DMS79 treated with DMSO at 0.1 percent for 48 hours (cell line): ENCODE data around the gene TMCO6.

Source experiments
- DNase-seq: peaks from one replicate; lab custom pipeline; 2025; lab: John Stamatoyannopoulos, UW

The TMCO6 gene

DNA sequence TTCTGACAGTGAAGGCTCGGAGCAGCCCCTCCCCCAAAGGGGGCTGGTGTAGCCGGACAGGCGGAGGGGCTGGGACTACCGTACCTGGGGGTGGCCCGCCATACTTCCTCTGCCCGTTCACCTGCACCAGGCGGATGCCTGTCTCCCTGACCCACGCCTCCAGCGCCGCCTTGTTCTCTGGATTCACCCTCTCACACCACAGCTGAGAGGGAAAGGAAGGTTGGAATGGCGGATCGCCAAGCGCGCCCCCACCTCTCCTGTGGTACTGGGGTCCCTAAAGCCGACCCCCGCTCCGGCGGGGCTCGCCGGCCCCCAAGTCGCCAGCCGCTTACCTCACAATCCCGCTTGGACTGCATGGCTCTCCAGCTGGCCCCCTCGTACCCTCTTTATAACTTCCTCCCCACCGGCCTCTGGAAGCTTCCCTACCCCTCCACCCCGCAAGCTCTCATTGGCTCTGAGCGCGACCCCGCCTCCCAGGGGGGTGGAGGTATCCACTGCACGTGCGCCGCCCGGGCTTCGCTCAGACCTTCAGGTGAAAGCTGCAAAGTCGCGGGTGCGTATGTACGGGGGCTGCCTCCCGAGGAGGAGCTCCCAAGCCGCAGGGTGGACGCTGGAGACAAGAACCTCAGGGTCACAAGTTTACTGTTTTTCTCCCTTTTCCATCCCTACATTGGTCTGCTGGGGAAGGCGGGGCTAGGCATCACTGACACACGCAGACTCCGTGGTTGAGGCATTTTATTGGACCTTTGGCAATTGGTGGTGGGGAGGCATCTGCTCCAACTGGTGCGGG is 34.1 kb downstream of the TMCO6 start, which contains the start of gene DND1:
Gene DND1, minus strand, starts transcription at position 390 of the 790 bp plus-strand sequence. Its CDS starts 34 bp downstream, at position 356.
- no peak for DNase-seq

DNA sequence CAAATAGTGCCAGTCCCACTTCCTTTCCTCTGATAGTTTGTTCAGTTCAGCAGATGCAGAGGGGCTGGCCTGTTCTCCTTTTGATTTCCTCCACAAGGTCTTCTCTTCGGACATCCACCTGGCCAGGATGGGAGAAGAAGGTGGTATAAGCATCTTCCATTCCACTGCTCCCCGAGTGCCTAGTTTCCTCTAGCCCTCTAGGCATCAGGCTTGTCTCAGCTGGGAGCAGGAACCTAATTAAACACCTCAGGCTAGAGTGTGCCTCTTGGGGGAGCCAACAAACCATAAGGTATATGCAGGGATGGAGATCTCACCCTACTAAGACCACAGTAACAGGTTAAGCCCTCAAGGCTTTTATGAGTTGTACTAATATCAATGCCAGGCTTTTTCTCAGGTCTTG is 35.0 kb downstream of the TMCO6 start:
- no peak for DNase-seq

DNA sequence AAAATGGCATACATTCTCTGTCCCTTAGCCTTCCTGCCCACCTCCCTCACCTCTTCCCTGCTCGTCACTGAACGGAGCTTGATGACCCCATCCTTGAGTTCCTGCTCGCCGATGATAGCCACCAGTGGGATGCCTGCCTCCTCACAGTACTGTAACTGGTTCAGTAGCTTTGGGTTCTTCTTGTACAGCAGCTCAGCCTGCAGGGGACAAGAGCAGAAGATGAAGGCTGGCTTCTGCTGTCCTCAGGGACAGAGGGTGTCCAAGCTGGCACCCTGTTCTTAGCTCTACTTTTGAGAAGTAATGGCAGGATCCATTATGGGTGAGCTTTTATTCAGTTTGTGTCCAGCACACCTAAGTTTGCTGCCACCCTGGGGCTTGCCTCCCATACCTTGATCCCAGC is 35.4 kb downstream of the TMCO6 start:
- no peak for DNase-seq

DNA sequence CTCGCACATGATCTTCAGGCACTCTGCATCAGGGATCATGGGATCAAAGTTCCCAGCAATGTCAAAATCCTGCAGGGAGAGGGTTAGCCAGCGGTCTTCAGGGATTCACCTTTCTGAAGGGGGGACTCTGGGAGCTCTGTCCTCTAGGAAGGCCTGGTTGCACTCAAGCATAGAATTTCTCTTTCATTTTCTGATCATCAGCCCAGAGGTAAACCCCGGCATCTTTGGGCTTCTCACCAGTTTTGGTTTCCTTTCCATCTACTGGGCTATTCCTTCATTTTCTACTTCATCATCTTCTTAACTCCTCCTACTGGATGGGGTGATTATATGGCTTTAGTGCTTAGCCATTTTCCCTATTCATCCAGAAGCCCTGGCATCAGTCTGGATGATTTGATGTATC is 38.7 kb downstream of the TMCO6 start:
- DNase-seq, result no peak

DNA sequence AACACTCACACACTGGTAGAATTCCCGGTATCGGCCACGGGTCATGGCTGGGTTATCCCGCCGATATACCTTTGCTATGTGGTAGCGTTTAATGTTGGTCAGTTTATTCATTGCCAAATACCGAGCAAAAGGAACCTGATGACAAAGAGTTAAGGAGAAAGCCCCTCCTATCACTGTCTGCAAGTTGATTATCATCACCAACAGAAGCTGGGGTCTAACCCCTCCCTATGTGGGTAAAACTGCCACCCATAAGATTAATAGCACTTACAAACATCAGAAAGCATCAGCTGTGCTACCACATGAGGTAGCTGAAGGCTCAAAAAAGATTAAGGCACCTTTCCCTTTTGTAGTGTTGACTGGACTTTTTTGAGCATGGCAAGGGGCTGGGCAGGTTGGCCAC is 39.7 kb downstream of the TMCO6 start:
- DNase-seq, result no peak

DNA sequence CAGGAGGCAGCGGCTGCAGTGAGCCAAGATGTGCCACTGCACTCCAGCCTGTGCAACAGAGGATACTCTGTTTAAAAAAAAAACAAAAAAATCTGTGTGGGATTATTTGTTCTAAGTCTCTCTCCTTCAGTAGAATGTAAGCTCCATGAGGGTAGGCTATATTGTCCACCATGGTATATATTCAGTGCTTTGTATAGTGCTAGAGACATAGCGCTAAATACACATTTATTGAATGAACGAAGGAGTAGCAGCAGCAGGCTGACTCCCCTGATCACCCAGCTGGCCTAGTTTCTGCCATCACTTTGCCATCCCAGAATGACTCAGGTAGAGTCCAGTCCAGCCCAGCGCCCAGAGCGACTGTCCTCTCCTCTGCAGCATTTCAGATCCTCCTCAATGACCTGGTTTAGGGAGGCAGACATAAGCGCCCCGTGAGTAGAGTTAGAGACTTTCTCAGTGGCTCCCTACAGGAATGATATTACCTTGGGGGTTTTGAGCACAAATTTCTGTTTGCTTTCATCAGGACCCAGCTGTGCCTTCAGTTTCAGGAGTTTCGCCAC is 51.2 kb downstream of the TMCO6 start:
- no peak for DNase-seq

DNA sequence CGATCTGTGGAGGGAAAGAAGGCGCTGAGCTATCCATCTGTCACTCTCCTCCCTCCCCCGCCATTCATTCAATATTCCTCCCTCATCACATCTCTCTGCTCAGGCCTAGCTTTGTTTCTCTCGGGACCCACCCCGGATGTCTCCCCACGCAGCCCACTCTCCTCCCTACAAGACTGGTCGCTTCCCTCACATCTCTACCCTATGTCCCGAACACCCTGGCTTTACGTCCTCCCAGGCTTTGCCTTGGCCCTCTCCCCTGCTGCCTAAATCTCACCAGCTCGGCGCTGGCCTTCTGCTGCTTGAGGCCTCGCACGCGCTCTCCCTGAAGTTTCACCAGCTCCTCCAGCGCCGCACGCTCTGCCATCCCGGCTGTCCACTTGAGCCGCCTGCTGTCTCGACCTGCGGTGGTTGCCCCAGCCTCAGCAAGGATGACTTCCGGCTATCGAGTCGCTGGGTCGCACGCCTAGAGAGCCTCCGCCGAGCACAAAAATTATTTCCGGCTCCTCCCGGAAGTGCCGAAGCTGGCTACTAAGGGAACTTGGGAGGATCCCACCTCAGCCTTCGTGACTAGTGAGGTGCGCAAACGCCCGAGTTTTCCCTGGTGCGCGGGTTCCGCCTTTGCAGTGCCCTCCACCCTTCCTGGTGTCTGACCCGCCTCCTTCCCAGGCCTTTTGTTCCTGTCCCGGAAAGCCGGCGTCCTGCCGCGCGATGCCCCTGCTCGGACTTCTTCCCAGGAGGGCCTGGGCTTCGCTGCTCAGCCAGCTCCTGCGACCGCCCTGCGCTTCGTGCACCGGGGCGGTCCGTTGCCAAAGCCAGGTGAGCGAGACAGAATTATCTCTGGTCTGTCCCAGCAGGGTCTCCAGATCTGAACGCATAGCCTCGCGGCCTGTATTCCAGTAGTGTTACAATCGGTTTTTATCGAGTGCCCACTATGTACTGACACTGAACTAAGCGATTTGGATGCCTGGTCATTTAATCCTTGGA is 52.0 kb downstream of the TMCO6 start, which contains the start of the genes HARS1 and HARS2:
Gene HARS1, minus strand, starts transcription at position 430 of the 984 bp plus-strand sequence. Its CDS starts 66 bp downstream, at position 364.
Gene HARS2, plus strand, starts transcription at position 515 of the 984 bp plus-strand sequence. Its CDS starts 194 bp downstream, at position 709.
- DNase-seq, result peak; percentile 64

DNA sequence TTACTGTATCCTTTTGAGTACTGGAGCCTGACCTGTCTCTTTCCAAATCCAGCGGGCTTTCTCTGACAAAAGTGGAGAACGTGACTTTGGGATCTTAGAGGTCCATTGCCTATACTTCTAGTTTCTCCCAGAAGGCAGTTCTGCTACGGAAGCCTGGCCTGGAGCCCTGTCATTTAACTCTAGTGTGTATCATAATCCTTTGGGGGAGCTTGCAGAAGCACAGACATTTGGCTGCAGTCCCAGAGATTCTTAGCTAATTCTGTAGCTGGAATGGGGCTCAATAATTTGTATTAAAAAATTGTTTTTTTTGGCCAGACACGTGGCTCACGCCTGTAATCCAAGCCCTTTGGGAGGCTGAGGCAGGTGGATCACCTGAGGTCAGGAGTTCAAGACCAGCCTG is 55.0 kb downstream of the TMCO6 start:
- DNase-seq, result no peak
